Loucy (cell line): Measurements from ENCODE around the gene CCT3.
"Not testable (repeated sequence)": the region's sequence is repeated elsewhere in the genome, so short reads cannot be mapped to it uniquely, and the experiment has no call there.

ENCODE experiments used
- H2AFZ ChIP-seq: fragments of 200-600 bp; sonication (generic); 2 replicates; pipeline ENCODE4 v1.6.0; 2016; ENCODE audit warnings: antibody characterized with exemption, mild to moderate bottlenecking, low read length, moderate library complexity
- H3F3A ChIP-seq: fragments of 200-600 bp; 2 replicates; pipeline ENCODE4 v1.6.0; 2016; ENCODE audit warnings: antibody characterized with exemption, low read depth, mild to moderate bottlenecking
- H3K27me3 ChIP-seq: fragments of 200-600 bp; sonication (generic); 2 replicates; pipeline ENCODE4 v1.6.1; 2014; ENCODE audit warnings: low read length, mild to moderate bottlenecking; ENCODE audit not compliant: insufficient read depth, poor library complexity, severe bottlenecking
- H3K36me3 ChIP-seq: fragments of 200-600 bp; sonication (generic); 2 replicates; pipeline ENCODE4 v1.6.1; 2016; ENCODE audit warnings: low read length; ENCODE audit not compliant: insufficient read depth
- H3K4me1 ChIP-seq: fragments of 200-600 bp; sonication (generic); 2 replicates; pipeline ENCODE4 v1.5.1; 2014; ENCODE audit warnings: low read length, mild to moderate bottlenecking; ENCODE audit not compliant: insufficient read depth, poor library complexity, severe bottlenecking
- H3K4me2 ChIP-seq: fragments of 200-600 bp; sonication (generic); 2 replicates; pipeline ENCODE4 v1.6.0; 2014; ENCODE audit warnings: antibody characterized with exemption, low read length, low read depth, mild to moderate bottlenecking; ENCODE audit not compliant: poor library complexity, severe bottlenecking
- H3K4me3 ChIP-seq: fragments of 200-600 bp; sonication (generic); 2 replicates; pipeline ENCODE4 v1.5.1; 2014; ENCODE audit warnings: low read length, mild to moderate bottlenecking, mixed read lengths; ENCODE audit not compliant: poor library complexity, severe bottlenecking
- H3K79me2 ChIP-seq: fragments of 200-600 bp; sonication (generic); 2 replicates; pipeline ENCODE4 v1.6.1; 2014; ENCODE audit warnings: low read length; ENCODE audit not compliant: insufficient read depth
- H3K9ac ChIP-seq: fragments of 200-600 bp; sonication (generic); 2 replicates; pipeline ENCODE4 v1.6.0; 2014; ENCODE audit warnings: mild to moderate bottlenecking, low read depth, low read length, moderate library complexity; ENCODE audit not compliant: poor library complexity, severe bottlenecking
- H3K9me2 ChIP-seq: fragments of 200-600 bp; sonication (generic); replicated peaks from 2 replicates; pipeline ENCODE4 v1.6.1; 2016; ENCODE audit warnings: low read depth, low read length, mixed read lengths
- H3K9me3 ChIP-seq: fragments of 200-600 bp; sonication (generic); 2 replicates; pipeline ENCODE4 v1.6.1; 2014; ENCODE audit warnings: mild to moderate bottlenecking, antibody characterized with exemption, low read length, low read depth; ENCODE audit not compliant: insufficient read depth
- H4K20me1 ChIP-seq: fragments of 200-600 bp; sonication (generic); 2 replicates; pipeline ENCODE4 v1.6.0; 2014; ENCODE audit warnings: antibody characterized with exemption, low read length, mild to moderate bottlenecking; ENCODE audit not compliant: insufficient read depth, poor library complexity, severe bottlenecking
- EZH2phosphoT487 ChIP-seq: fragments of 200-600 bp; IDR thresholded peaks from 2 replicates; pipeline ENCODE4 v1.6.1; 2018; ENCODE audit warnings: antibody characterized with exemption, mild to moderate bottlenecking, moderate library complexity, borderline replicate concordance
- TF ChIP-seq, protein P1 (sequence below): fragments of 200-600 bp; sonication (generic); conservative IDR thresholded peaks from 2 replicates; pipeline ENCODE4 v1.5.1; 2014; ENCODE audit warnings: mild to moderate bottlenecking, antibody characterized with exemption, low read length

The CCT3 gene

GRCh38 chr1:156372265-156372586 lies 34.1 kb upstream of the CCT3 start:
- Histone ChIP-seq H3K79me2 (no peaks in the 10 kb centered on the region), H3K27me3 (no peaks in the 10 kb centered on the region), H2AFZ (no peak overlapping the region), H3F3A (no peaks in the 10 kb centered on the region), H3K4me2 (no peak overlapping the region), H3K9me2 (no peaks in the 10 kb centered on the region), H3K9ac (no peak overlapping the region), H3K36me3 (no peaks in the 10 kb centered on the region), H4K20me1 (no peaks in the 10 kb centered on the region), H3K4me3 (no peak overlapping the region), H3K9me3 (no peaks in the 10 kb centered on the region), H3K4me1 (no peaks in the 10 kb centered on the region)
- TF ChIP-seq, protein P1, sequence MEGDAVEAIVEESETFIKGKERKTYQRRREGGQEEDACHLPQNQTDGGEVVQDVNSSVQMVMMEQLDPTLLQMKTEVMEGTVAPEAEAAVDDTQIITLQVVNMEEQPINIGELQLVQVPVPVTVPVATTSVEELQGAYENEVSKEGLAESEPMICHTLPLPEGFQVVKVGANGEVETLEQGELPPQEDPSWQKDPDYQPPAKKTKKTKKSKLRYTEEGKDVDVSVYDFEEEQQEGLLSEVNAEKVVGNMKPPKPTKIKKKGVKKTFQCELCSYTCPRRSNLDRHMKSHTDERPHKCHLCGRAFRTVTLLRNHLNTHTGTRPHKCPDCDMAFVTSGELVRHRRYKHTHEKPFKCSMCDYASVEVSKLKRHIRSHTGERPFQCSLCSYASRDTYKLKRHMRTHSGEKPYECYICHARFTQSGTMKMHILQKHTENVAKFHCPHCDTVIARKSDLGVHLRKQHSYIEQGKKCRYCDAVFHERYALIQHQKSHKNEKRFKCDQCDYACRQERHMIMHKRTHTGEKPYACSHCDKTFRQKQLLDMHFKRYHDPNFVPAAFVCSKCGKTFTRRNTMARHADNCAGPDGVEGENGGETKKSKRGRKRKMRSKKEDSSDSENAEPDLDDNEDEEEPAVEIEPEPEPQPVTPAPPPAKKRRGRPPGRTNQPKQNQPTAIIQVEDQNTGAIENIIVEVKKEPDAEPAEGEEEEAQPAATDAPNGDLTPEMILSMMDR: no peak
- no peak for TF ChIP-seq EZH2phosphoT487

- no peak overlapping the region for H3K4me2 ChIP-seq
- no peak overlapping the region for H2AFZ ChIP-seq
- no peaks in the 10 kb centered on the region for H3K79me2 ChIP-seq
- no peak overlapping the region for H3K4me3 ChIP-seq
- no peaks in the 10 kb centered on the region for H3F3A ChIP-seq
- no peak for TF ChIP-seq EZH2phosphoT487
- TF ChIP-seq, protein P1: no peak
- H3K36me3 ChIP-seq: no peaks in the 10 kb centered on the region
- H3K9ac ChIP-seq: no peak overlapping the region
- H4K20me1 ChIP-seq: no peaks in the 10 kb centered on the region
- H3K9me2 ChIP-seq: no peaks in the 10 kb centered on the region
- H3K27me3 ChIP-seq: no peaks in the 10 kb centered on the region
- H3K4me1 ChIP-seq: no peaks in the 10 kb centered on the region
- H3K9me3 ChIP-seq: no peaks in the 10 kb centered on the region
Observed at GRCh38 chr1:156371553-156372264, 33.6 kb upstream of the CCT3 start.

DNA sequence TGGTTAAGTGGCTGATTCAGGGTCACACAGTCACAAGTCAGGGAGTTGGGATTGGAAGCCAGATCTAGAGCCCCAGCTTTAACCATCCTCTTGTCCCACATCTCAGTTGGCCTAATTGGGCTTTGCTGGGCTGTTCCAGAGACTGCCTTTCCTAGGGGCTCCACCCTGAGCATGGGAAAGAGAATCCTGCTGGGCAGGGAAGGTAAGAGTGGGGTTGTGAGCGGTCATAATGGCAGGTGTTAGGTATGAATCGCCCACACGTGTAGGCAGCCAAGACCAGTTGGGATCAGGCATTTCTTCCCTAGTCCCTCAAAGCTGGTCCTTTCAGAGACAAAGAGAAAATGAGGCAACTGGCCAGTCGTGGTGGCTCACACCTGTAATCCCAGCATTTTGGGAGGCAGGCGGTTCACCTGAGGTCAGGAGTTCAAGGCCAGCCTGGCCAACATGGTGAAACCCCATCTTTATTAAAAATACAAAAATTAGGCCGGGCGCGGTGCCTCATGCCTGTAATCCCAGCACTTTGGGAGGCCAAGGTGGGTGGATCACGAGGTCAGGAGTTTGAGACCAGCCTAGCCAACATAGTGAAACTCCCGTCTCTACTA lies 31.7 kb upstream of the CCT3 start:
- H3K4me3 ChIP-seq, H3F3A ChIP-seq, H3K27me3 ChIP-seq, H3K9me3 ChIP-seq, H3K9ac ChIP-seq, H3K4me1 ChIP-seq, H2AFZ ChIP-seq, H3K4me2 ChIP-seq, H3K36me3 ChIP-seq, H4K20me1 ChIP-seq, H3K79me2 ChIP-seq, H3K9me2 ChIP-seq: not testable (repeated sequence)
